GM20000 (cell line): Measurements from ENCODE around the gene PSAP.

Experiments used
- DNase-seq: peaks from one replicate; pipeline ENCODE4 v3.0.0; 2012; ENCODE audit warnings: low spot score
- CTCF ChIP-seq: IDR thresholded peaks from 2 replicates; pipeline ENCODE4 v1.5.1; 2012; ENCODE audit warnings: mild to moderate bottlenecking, control low read depth; ENCODE audit errors: extremely low read depth, missing control alignments

Gene PSAP

GRCh38 chr10:71827852-71828251, 23.2 kb downstream of the PSAP start:
- no peak for TF ChIP-seq CTCF
- DNase-seq = no peak

- no peak for DNase-seq
- no peak for TF ChIP-seq CTCF
Observed at GRCh38 chr10:71825217-71825616, 25.8 kb downstream of the PSAP start.

GRCh38 chr10:71824333-71824732, 26.7 kb downstream of the PSAP start:
- no peak for DNase-seq
- TF ChIP-seq CTCF = no peak

- no peak for DNase-seq
Observed at GRCh38 chr10:71823356-71823755, 27.7 kb downstream of the PSAP start.

GRCh38 chr10:71821909-71822763, 28.9 kb downstream of the PSAP start:
- no peak for TF ChIP-seq CTCF
- no peak for DNase-seq

More at GRCh38 chr10:71823356-71823755, 27.7 kb downstream of the PSAP start:
- no peak for TF ChIP-seq CTCF

GRCh38 chr10:71820966-71821365, 30.1 kb downstream of the PSAP start:
- TF ChIP-seq CTCF = no peak
- DNase-seq = no peak

- DNase-seq = no peak
- no peak for TF ChIP-seq CTCF
Observed at GRCh38 chr10:71819985-71820384, 31.1 kb downstream of the PSAP start.
